ENCODE measurements around the gene SLC17A1. TPM values are rescaled to one million over a fixed set of nuclear protein-coding genes. Genes with fewer than 3 reads are reported as not detected.

SLC17A1 gene
- polyA plus RNA-seq, 3 donors from 2014 or later: not detected

GRCh38 chr6:25743868-25744267 lies 88.0 kb downstream of the SLC17A1 start:
- no peak for DNase-seq
- Mint-ChIP-seq H3K4me3 (no peak overlapping the region), H3K4me1 (no peaks in the 10 kb centered on the region), H3K27ac (no peak overlapping the region), H3K27me3 (ENCODE audit: low read depth in 3 of 3) (peaks cover 0 to 6% (median 5%) of the 10 kb centered on the region in 3 donors), H3K36me3 (peaks cover 0 to 4% (median 0%) of the 10 kb centered on the region in 3 donors), H3K9me3 (no peaks in the 10 kb centered on the region)

GRCh38 chr6:25735261-25735660 lies 96.6 kb downstream of the SLC17A1 start:
- Mint-ChIP-seq H3K4me1 (no peaks in the 10 kb centered on the region), H3K4me3 (no peak overlapping the region), H3K9me3 (peaks cover 0 to 12% (median 5%) of the 10 kb centered on the region in 6 donors), H3K27me3 (ENCODE audit: low read depth in 3 of 3) (peaks cover 4 to 23% (median 12%) of the 10 kb centered on the region in 3 donors), H3K27ac (no peak overlapping the region), H3K36me3 (no peaks in the 10 kb centered on the region)
- DNase-seq: no peak

Other genes starting within 250 kb of the SLC17A1 start
- gene SCGN, start 179.8 kb downstream of the SLC17A1 start, polyA plus RNA-seq: not detected
- not detected for gene SLC17A4, start 77.3 kb downstream of the SLC17A1 start, polyA plus RNA-seq
- not detected for gene SLC17A3, start 42.2 kb upstream of the SLC17A1 start, polyA plus RNA-seq
- gene SLC17A2, start 98.6 kb upstream of the SLC17A1 start, polyA plus RNA-seq: not detected
- gene TRIM38, start 130.8 kb upstream of the SLC17A1 start, polyA plus RNA-seq: 10 to 100 TPM in 1 of 3 donors, 1 to 10 TPM in 2; 3.6 to 11.4 (median 5.0) TPM

Measured in immature natural killer cell (primary cell).